Activated CD4-positive, alpha-beta T cell treated with anti-CD3 and anti-CD28 coated beads, Interleukin-2, amount 10 ng/mL, durations not matched to agents 24 days and 14 days (primary cell): ENCODE results near the gene HIRA. TPM values are rescaled to one million over a fixed set of nuclear protein-coding genes. Genes with fewer than 3 reads are reported as not detected.
"Not testable (repeated sequence)": the region's sequence is repeated elsewhere in the genome, so short reads cannot be mapped to it uniquely, and the experiment has no call there.

Experiments
- DNase-seq: peaks from one replicate; pipeline ENCODE4 v3.0.0; 2022
- H3K27ac Mint-ChIP-seq: one replicate; pipeline ENCODE4 v1.8.0; 2022; ENCODE audit warnings: mild to moderate bottlenecking, mixed read lengths
- H3K27me3 Mint-ChIP-seq: one replicate; pipeline ENCODE4 v1.8.0; 2022; ENCODE audit warnings: mixed read lengths
- H3K36me3 Mint-ChIP-seq: one replicate; pipeline ENCODE4 v1.8.0; 2022; ENCODE audit warnings: low read depth, mild to moderate bottlenecking, mixed read lengths
- H3K4me1 Mint-ChIP-seq: one replicate; pipeline ENCODE4 v1.8.0; 2021; ENCODE audit warnings: mixed read lengths
- H3K4me3 Mint-ChIP-seq: one replicate; pipeline ENCODE4 v1.8.0; 2022; ENCODE audit warnings: mild to moderate bottlenecking, moderate library complexity, mixed read lengths
- H3K9me3 Mint-ChIP-seq: one replicate; pipeline ENCODE4 v1.8.0; 2021; ENCODE audit warnings: mixed read lengths
- intact Hi-C: fragments of 100-400 bp; cut with micrococcal nuclease; formaldehyde crosslinking; loops from one replicate; pipeline ENCODE4 v1.15.1; 2023
- total RNA-seq: library from RNA; stranded (reverse); gene quantifications from 2 replicates; pipeline ENCODE4 v1.2.3, GENCODE V29; 2022

HIRA gene
- total RNA-seq, 1 donor from 2014 or later, result 45.0 TPM

- no peak for DNase-seq
- no peak overlapping the region for H3K27ac Mint-ChIP-seq
- intact Hi-C loops, result loop anchor here (10.0 kb wide), 2 partner anchors 133 to 413 kb away; partner anchors contain the start of genes GNB1L and RTL10
- H3K4me1 Mint-ChIP-seq, result peaks cover 30% of the 10 kb centered on the region
- peaks cover 38% of the 10 kb centered on the region for H3K36me3 Mint-ChIP-seq
- H3K4me3 Mint-ChIP-seq, result no peak overlapping the region
- no peaks in the 10 kb centered on the region for H3K27me3 Mint-ChIP-seq
- no peaks in the 10 kb centered on the region for H3K9me3 Mint-ChIP-seq
These were observed 10.6 kb upstream of the HIRA start for GRCh38 chr22:19442166-19442565.

- H3K4me1 Mint-ChIP-seq, result peaks cover 21% of the 10 kb centered on the region
- intact Hi-C loops, result loop anchor here (10.0 kb wide), 2 partner anchors 134 to 414 kb away; partner anchors contain the start of genes GNB1L and RTL10
- H3K27me3 Mint-ChIP-seq, result no peaks in the 10 kb centered on the region
- H3K36me3 Mint-ChIP-seq, result peaks cover 34% of the 10 kb centered on the region
- H3K4me3 Mint-ChIP-seq, result no peak overlapping the region
- H3K27ac Mint-ChIP-seq, result no peak overlapping the region
- no peak for DNase-seq
- H3K9me3 Mint-ChIP-seq, result no peaks in the 10 kb centered on the region
These were observed 9.1 kb upstream of the HIRA start for GRCh38 chr22:19440411-19441195.

GRCh38 chr22:19438298-19438697 is 6.8 kb upstream of the HIRA start:
- intact Hi-C loops, result no loop called here
- Mint-ChIP-seq H3K36me3 (peaks cover 34% of the 10 kb centered on the region), H3K9me3 (no peaks in the 10 kb centered on the region), H3K4me1 (peaks cover 16% of the 10 kb centered on the region), H3K27ac (no peak overlapping the region), H3K4me3 (no peak overlapping the region), H3K27me3 (no peaks in the 10 kb centered on the region)
- no peak for DNase-seq

GRCh38 chr22:19436444-19437161 is 5.1 kb upstream of the HIRA start:
- H3K4me3 Mint-ChIP-seq, H3K9me3 Mint-ChIP-seq, intact Hi-C loops, H3K27me3 Mint-ChIP-seq, H3K27ac Mint-ChIP-seq, DNase-seq: not testable (repeated sequence)
- Mint-ChIP-seq H3K4me1 (peaks cover 20% of the 10 kb centered on the region), H3K36me3 (peaks cover 25% of the 10 kb centered on the region)

GRCh38 chr22:19434829-19435580 is 3.5 kb upstream of the HIRA start:
- no peak for DNase-seq
- Mint-ChIP-seq H3K4me1 (peaks cover 20% of the 10 kb centered on the region), H3K4me3 (no peak overlapping the region), H3K27me3 (no peaks in the 10 kb centered on the region), H3K36me3 (peaks cover 22% of the 10 kb centered on the region), H3K27ac (no peak overlapping the region), H3K9me3 (no peaks in the 10 kb centered on the region)
- intact Hi-C loops, result loop anchor here (5.0 kb wide), 3 partner anchors 143 to 1482 kb away; partner anchors contain the start of genes CLTCL1, CRKL and SLC25A1

GRCh38 chr22:19434401-19434800 is 2.9 kb upstream of the HIRA start:
- no peak for DNase-seq
- H3K27me3 Mint-ChIP-seq, result no peaks in the 10 kb centered on the region
- intact Hi-C loops, result loop anchor here (5.0 kb wide), 3 partner anchors 142 to 1483 kb away; partner anchors contain the start of genes CLTCL1, CRKL and SLC25A1
- H3K4me1 Mint-ChIP-seq, result peaks cover 26% of the 10 kb centered on the region
- H3K36me3 Mint-ChIP-seq, result peaks cover 25% of the 10 kb centered on the region
- peak overlapping the region; percentile 41 for H3K4me3 Mint-ChIP-seq
- no peaks in the 10 kb centered on the region for H3K9me3 Mint-ChIP-seq
- H3K27ac Mint-ChIP-seq, result peak overlapping the region; percentile 29

- intact Hi-C loops, result loop anchor here (1.0 to 5.0 kb wide), 5 partner anchors 15 to 1485 kb away; partner anchors contain the start of genes C22orf39, CDC45, CLTCL1 and CRKL
- Mint-ChIP-seq H3K9me3 (no peaks in the 10 kb centered on the region), H3K4me1 (peaks cover 33% of the 10 kb centered on the region), H3K27ac (peak within 1 kb of the TSS; percentile 96), H3K4me3 (peak within 1 kb of the TSS; percentile 92), H3K27me3 (no peaks in the 10 kb centered on the region), H3K36me3 (peaks cover 30% of the 10 kb centered on the region)
- DNase-seq, result peak; percentile 97
These were observed 759 bp upstream of the HIRA start, which contains the start of gene MRPL40 for GRCh38 chr22:19432133-19432851. MRPL40 (plus strand) TSS chr22:19432545; CDS start chr22:19432555, 10 bp downstream.

GRCh38 chr22:19430890-19431541 is 517 bp downstream of the HIRA start:
- H3K9me3 Mint-ChIP-seq, result no peaks in the 10 kb centered on the region
- peaks cover 45% of the 10 kb centered on the region for H3K4me1 Mint-ChIP-seq
- intact Hi-C loops, result loop anchor here (1.0 to 5.0 kb wide), 5 partner anchors 12 to 1486 kb away; partner anchors contain the start of genes CLTCL1, CRKL, ESS2 and SLC25A1
- peak overlapping the region; percentile 92 for H3K4me3 Mint-ChIP-seq
- no peaks in the 10 kb centered on the region for H3K27me3 Mint-ChIP-seq
- peak; percentile 78 for DNase-seq
- H3K36me3 Mint-ChIP-seq, result peaks cover 37% of the 10 kb centered on the region
- H3K27ac Mint-ChIP-seq, result peak overlapping the region; percentile 91

GRCh38 chr22:19429950-19430889 is 1.3 kb downstream of the HIRA start:
- Mint-ChIP-seq H3K27ac (peak overlapping the region; percentile 91), H3K9me3 (no peaks in the 10 kb centered on the region), H3K4me1 (peaks cover 46% of the 10 kb centered on the region), H3K36me3 (peaks cover 33% of the 10 kb centered on the region), H3K4me3 (peak overlapping the region; percentile 92), H3K27me3 (no peaks in the 10 kb centered on the region)
- intact Hi-C loops, result loop anchor here (1.0 to 5.0 kb wide), 4 partner anchors 11 to 1487 kb away; partner anchors contain the start of genes CLTCL1, CRKL and SLC25A1
- DNase-seq, result peak; percentile 79

GRCh38 chr22:19424186-19424500 is 7.4 kb downstream of the HIRA start:
- peaks cover 69% of the 10 kb centered on the region for H3K4me1 Mint-ChIP-seq
- H3K27ac Mint-ChIP-seq, result no peak overlapping the region

GRCh38 chr22:19422440-19423301 is 8.9 kb downstream of the HIRA start:
- Mint-ChIP-seq H3K36me3 (peaks cover 27% of the 10 kb centered on the region), H3K4me3 (peak overlapping the region; percentile 13), H3K27ac (peak overlapping the region; percentile 68), H3K27me3 (no peaks in the 10 kb centered on the region), H3K4me1 (peaks cover 66% of the 10 kb centered on the region), H3K9me3 (no peaks in the 10 kb centered on the region)
- intact Hi-C loops, result no loop called here
- DNase-seq, result no peak

More at GRCh38 chr22:19424186-19424500, 7.4 kb downstream of the HIRA start:
- no peaks in the 10 kb centered on the region for H3K27me3 Mint-ChIP-seq
- no peak overlapping the region for H3K4me3 Mint-ChIP-seq
- intact Hi-C loops, result no loop called here
- no peak for DNase-seq
- peaks cover 34% of the 10 kb centered on the region for H3K36me3 Mint-ChIP-seq
- H3K9me3 Mint-ChIP-seq, result no peaks in the 10 kb centered on the region
